Stimulated activated CD8-positive, alpha-beta memory T cell treated with anti-CD3 and anti-CD28 coated beads, Interleukin-12 subunit alpha, Interleukin-12 subunit beta, amount 100 ng/mL, for 4 hours (primary cell): ENCODE results near the gene TAS2R14.

Experiments
- DNase-seq: peaks from one replicate; pipeline ENCODE4 v3.0.0-alpha.2; 2020; ENCODE audit warnings: low read depth

The TAS2R14 gene

GRCh38 chr12:10904686-10905085, 34.4 kb downstream of the TAS2R14 start:
- no peak for DNase-seq

- DNase-seq = no peak
Measured at GRCh38 chr12:10901427-10901826, 37.6 kb downstream of the TAS2R14 start.

GRCh38 chr12:10900972-10901371, 38.1 kb downstream of the TAS2R14 start:
- no peak for DNase-seq

- DNase-seq = no peak
Measured at GRCh38 chr12:10900530-10900929, 38.5 kb downstream of the TAS2R14 start.

- no peak for DNase-seq
Measured at GRCh38 chr12:10896854-10897253, 42.2 kb downstream of the TAS2R14 start.

GRCh38 chr12:10891937-10892336, 47.1 kb downstream of the TAS2R14 start:
- DNase-seq = no peak

GRCh38 chr12:10889226-10889625, 49.8 kb downstream of the TAS2R14 start:
- DNase-seq = no peak
